GM21381 (cell line): Measurements from ENCODE around the gene TGM2.
"Not testable (repeated sequence)": the region's sequence is repeated elsewhere in the genome, so short reads cannot be mapped to it uniquely, and the experiment has no call there.

ENCODE experiments used
- ATAC-seq: cut with Tn5 transposase; IDR thresholded peaks from one replicate; pipeline ENCODE4 v1.9.1; 2021; ENCODE audit warnings: mild to moderate bottlenecking, moderate library complexity; ENCODE audit not compliant: unreplicated experiment

Gene TGM2

GRCh38 chr20:38119446-38119845 is 45.6 kb downstream of the TGM2 start:
- ATAC-seq = no peak

- no peak for ATAC-seq
These were observed 47.4 kb downstream of the TGM2 start for GRCh38 chr20:38117635-38118034.

GRCh38 chr20:38117205-38117604 is 47.9 kb downstream of the TGM2 start:
- no peak for ATAC-seq

- no peak for ATAC-seq
These were observed 48.5 kb downstream of the TGM2 start for GRCh38 chr20:38116409-38117165.

- ATAC-seq = no peak
These were observed 49.2 kb downstream of the TGM2 start for GRCh38 chr20:38115896-38116295.

- ATAC-seq = no peak
These were observed 49.9 kb downstream of the TGM2 start for GRCh38 chr20:38115205-38115604.

GRCh38 chr20:38114353-38114791 is 50.7 kb downstream of the TGM2 start:
- no peak for ATAC-seq

GRCh38 chr20:38113401-38114325 is 51.4 kb downstream of the TGM2 start:
- ATAC-seq = no peak

GRCh38 chr20:38112930-38113294 is 52.2 kb downstream of the TGM2 start:
- ATAC-seq = no peak

- no peak for ATAC-seq
These were observed 52.7 kb downstream of the TGM2 start for GRCh38 chr20:38112261-38112929.

- no peak for ATAC-seq
These were observed 53.5 kb downstream of the TGM2 start for GRCh38 chr20:38111366-38112232.

- ATAC-seq = no peak
These were observed 54.4 kb downstream of the TGM2 start for GRCh38 chr20:38110525-38111178.

GRCh38 chr20:38109591-38110524 is 55.2 kb downstream of the TGM2 start:
- no peak for ATAC-seq

- no peak for ATAC-seq
These were observed 56.0 kb downstream of the TGM2 start for GRCh38 chr20:38108986-38109541.

GRCh38 chr20:38108438-38108985 is 56.6 kb downstream of the TGM2 start:
- ATAC-seq = no peak

- not testable (repeated sequence) for ATAC-seq
These were observed 57.2 kb downstream of the TGM2 start for GRCh38 chr20:38107916-38108315.

GRCh38 chr20:38107386-38107785 is 57.7 kb downstream of the TGM2 start:
- not testable (repeated sequence) for ATAC-seq

- ATAC-seq = no peak
These were observed 58.6 kb downstream of the TGM2 start for GRCh38 chr20:38106461-38106860.
